ENCODE measurements around the gene NUDT5.

DNA sequence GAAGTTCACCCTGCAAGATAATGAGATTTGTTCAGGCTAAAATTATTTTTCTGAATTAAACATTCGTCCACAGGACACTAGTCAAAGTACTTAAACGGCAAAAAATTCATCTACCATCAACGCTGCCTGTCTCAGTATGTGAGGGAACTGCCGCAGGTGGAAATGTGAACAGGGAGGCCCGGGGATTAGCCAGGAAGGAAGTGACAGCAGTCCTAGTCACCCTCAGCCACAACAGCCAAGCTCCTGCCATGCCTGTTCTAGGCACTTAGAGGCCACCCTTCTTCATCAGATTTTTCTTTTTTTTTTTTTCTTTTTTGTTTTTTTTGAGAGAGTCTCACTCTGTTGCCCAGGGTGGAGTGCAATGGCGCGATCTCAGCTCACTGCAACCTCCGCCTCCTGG is 9.4 kb downstream of the NUDT5 start:
- TF ChIP-seq SNAI2 (CRISPR knock-in tag; IDR thresholded peaks at IDR 0.05), result no peak
- no peak for TF ChIP-seq ZFP30 (CRISPR knock-in tag; IDR thresholded peaks at IDR 0.05)
